ENCODE data around the gene CLIC1.

CLIC1 gene

DNA sequence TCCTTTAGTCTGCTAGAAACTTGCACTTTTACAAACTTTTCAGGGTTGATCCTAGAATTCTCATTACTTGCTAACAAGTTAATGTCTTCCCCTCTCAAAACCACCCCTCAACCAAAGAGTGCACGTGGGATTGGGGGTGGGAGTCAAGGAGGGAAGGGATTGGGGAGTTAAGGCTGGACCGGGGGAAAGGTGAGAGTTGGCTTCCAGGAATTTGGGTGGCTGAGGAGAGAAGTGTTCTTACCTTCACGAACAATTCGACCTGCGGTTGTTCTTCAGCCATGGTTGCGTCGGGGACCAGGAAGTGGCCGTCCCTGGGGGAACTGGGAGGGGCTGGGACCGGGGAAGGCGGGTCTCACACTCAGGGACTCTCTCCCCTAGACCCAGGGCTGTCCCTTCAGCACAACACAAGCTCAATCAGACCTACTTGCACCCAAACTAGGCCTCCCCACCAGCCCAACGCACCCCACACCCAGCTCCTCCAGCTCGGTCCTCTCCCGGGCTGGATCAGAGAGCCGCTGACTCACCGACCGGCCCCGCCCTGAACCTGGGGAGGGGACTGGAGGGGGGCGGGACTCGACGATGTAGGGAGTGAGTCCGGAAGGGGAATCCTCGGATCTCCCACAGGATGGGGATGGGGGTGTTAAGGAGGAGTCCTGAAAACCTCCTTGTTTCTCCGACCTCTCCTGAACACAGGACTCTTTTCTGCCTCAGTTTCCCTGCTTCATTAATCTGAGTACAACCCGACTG lies at the start of gene CLIC1:
Gene CLIC1 (minus strand): TSS at position 510 of the 747 bp plus-strand sequence. CDS start 230 bp downstream, at position 280.
- DNase-seq (ENCODE audit: low read depth) = peak; percentile 68

DNA sequence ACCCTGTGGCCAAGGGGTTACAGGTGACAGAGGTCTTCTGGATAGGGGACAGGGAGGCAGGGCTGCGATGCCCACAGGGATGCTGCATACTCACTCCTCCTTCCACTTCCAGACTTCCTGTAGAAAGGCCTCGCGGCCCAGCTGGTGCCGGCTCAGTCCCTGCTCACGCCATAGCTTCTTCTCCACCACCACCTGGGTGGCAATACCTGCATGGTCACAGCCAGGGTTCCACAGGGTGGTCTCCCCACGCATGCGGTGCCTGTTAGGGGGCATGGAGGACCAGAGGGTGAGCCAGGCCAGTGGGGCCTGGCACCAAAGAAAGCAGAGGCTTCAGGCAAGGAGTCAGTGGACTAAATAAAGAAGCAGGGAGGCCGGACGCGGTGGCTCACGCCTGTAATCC lies 49.1 kb upstream of the CLIC1 start:
- no peak for DNase-seq (ENCODE audit: low read depth)

DNA sequence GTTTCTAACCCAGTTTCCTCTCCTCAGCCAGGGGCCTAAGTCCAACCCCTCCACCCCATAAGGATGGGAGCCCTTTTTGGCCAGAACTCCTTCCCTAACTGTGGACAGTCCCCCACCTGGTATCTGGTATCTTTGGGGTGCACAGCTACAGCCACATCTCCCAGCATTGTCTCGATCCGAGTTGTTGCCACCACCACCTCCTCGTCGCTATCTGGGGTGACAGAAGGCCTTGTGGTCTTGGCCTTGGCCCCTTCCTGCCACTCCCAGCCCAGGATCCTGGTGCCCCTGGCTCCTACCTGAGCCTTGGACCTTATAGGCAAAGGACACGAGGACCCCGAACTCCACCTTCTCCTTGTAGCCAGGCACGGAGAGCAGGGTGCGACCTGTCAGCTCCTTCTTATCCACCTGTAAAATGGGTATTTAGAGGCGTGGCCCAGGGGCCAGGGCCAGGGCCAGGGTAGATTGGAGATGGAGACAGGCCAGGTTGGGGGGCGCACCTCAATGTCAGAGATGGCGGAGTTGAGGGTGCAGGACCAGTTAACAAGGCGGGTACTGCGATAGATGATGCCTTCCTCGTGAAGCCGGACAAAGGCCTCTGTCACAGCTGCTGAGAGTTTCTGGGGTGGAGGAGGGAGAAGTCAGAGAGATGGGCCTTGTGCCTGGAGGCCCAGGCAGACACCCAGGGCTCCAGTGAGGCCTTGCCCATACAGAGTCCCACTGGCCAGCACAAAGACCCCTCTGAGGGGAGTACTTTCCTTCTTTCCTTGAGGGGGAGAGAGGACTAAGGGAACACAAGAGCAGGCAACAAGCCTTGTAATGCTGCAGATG lies 48.0 kb upstream of the CLIC1 start:
- DNase-seq (ENCODE audit: low read depth) = no peak

DNA sequence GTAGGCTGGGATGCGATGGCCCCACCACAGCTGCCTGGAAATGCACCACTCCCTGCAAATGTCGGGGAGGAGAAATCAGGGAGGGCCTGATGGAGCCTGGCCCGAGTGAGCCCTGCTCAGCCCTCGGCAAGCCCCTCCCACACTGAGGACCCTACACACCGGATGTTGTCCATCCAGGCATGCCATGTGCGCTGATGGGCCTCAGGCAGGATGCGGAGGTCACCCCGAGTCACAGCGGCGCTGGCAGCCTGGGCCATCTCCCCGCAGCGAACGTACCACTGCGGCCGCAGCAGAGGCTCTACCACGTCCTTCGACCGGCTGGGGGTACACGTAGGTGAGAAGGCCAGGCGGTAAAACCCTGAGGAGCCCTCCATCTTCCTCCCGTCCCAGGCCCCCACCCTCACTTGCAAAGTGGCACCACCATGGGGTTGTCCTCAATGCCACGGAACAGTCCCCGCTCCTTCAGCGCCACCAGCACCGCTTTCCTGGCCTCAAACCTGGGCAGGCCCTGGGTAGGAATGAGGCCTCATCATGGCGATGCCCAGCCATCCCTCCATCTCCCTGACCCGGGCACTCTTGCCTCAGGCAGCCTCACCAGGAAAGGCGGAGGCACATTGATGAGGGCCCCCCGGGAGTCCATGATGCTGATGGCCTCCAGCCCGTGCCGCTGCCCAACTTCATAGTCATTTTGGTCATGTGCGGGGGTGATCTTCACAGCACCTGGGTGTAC lies 46.0 kb upstream of the CLIC1 start:
- no peak for DNase-seq (ENCODE audit: low read depth)

DNA sequence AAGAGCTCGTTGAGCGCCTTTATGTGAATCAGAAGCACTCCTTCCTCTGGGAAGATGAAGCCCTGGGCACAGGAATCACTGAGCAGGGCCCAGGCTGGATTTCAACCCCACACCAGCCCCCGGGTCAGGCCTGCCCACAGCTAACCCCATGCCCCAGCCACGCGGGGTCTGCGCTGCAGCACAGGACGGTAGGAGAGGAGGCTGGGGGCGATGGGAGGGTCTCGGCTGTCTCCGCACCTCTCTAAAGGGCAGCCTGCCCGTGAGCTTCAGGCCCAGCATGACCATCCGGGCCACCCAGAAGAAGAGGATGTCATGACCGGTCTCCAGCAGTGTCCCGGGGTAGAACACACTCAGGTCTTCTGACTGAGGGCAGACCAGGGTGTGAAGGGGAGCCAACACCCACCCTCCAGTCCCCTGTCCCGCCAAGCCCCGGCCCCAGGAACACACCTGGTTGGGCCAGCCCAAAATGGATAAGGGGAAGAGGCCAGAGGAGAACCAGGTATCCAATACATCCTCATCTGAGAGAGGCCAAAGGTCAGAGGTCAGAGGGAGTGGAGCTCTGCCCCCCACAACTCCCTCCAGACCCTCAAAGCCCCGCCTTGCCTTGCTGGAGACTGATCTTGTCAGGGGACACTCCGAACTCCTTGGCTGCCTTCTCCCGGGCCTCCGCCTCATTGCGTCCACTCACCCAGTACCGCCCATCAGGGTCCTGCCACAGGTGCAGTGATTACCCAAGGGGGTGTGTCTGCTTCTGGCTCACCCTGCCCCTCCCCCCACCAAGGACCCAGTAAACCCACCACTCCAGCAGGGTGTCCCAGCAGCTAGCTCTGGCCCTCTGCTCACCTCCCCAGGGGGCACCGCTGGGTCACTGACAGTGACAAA lies 45.2 kb upstream of the CLIC1 start:
- DNase-seq (ENCODE audit: low read depth) = no peak

DNA sequence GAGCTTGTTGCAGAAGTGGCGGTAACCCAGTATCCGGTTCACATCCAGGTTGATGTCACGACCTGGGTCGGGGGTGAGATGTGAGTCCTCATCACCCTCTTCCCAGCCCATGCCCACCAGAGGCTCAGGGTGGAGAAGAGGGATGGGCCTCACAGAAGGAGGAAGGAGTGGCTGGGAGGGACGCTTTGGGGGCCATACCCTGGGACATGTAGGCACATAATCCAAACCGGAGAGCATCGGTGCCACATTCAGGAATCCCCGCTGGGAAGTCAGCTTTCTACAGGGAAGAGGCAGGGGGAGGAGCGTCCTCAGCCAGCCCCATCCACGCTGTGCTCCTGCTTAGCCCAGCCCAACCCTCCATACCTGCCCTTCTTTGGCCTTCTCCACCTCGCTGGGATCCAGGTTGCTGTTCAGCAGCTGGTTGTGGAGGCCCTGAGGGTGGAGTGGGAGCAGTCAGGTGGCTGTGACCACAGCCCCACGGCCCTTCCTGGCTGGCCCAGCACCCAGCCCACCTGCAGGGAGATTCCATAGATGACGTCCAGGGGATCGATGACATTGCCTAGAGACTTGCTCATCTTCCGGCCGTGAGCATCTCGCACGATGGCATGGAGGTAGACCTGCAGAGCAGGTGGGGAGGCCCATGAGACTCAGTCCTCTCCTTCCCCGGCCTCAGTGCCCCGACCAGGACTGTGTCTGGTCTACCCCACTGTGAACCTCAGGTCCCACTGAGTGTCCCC lies 44.3 kb upstream of the CLIC1 start:
- DNase-seq (ENCODE audit: low read depth) = no peak

DNA sequence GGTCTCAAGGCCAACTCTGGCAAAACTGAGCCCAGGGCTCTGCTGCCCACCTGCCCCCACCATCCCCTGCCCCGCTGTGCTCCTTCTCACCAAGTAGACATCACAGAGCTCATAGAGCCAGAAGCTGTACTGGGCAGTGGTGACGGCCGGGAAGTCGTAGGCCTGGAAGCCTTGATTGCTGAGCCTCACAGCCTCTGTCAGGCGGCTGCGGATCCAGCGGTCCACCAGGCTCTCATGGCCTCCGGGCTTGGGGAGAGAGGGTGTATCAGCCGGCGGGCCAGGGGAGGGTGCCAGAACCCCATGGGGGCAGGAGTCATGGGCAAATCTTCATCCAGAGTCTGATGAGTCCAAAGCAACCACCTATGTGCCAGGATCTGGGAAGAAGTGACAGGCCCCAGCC lies 43.6 kb upstream of the CLIC1 start:
- no peak for DNase-seq (ENCODE audit: low read depth)

DNA sequence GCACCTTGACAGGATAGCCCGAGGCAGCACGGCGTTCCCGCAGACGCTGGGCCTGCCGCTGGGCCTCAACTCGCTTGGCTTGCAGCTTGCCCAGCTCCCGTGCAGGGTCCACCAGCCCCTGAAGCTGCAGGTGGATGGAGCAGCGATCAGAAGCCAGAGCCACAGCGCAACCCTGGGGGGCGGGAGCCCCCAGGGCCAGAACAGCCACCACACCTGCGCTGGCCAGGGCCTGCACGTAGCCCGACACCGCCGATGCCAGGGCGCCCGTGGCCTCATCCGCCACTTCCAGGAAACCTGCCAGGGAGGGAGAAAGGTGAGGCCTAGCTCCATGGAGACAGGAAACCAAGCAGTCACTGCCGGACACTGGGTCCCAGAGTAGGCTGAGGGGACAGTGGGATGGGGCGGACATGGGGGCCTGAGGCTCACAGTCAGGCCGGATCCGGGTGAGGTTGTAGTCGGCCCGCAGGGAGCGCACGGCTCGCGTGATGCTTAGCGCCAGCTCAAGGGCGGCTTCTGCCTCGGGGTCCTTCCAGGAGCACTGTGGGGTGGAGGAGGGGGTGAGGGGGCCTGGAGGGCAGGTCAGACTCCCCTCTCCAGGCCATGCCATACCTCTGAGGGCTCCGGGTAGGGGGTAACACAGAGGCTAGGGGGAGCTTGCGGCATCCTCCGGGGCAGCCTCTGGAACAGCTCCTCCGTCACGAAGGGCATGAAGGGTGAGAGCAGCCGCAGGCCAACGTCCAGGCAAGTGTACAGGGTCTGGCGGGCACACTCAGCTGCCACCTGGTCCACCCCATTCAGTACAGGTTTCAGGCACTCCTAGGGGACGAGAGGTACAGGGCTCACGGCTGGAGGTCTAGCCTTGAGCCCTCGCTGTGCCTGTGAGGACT lies 42.9 kb upstream of the CLIC1 start:
- no peak for DNase-seq (ENCODE audit: low read depth)

DNA sequence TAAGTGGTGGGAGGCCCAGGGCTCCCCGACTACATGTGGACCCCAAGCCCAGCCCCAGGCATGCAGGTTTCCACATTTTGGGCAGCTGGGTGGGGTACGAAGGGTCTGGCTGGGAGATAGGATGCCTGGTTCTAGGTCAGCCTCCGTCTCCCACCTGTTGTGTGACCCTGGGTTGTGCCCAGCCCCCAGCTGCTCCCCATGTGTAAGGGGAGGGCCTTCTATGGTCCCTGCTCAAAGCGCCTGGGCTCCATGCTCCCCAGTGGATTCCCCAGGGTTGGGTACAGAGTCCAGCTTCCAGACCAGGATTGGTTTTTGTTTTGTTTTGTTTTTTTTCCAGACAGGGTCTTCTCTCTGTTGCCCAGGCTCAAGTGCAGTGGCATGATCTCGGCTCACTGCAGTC lies 41.9 kb upstream of the CLIC1 start:
- no peak for DNase-seq (ENCODE audit: low read depth)

DNA sequence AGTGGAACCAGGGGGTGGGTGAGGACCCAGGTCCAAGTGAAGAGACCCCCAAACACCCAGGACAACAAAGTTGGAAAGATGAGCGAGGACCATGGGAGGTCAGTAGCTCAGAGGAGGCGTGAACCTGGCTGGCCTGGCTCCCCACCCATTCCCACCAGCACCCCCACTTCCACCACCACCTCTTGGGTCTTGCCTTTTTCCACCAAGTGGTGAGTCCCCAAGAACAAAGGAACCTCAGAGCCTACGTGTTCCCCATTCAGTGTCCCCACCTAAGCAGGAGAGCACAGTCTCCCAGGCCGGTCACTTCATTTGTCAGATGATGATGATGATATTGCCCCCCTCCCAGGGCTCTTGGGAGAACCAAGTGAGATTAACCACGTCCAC lies 41.3 kb upstream of the CLIC1 start:
- DNase-seq (ENCODE audit: low read depth) = no peak

DNA sequence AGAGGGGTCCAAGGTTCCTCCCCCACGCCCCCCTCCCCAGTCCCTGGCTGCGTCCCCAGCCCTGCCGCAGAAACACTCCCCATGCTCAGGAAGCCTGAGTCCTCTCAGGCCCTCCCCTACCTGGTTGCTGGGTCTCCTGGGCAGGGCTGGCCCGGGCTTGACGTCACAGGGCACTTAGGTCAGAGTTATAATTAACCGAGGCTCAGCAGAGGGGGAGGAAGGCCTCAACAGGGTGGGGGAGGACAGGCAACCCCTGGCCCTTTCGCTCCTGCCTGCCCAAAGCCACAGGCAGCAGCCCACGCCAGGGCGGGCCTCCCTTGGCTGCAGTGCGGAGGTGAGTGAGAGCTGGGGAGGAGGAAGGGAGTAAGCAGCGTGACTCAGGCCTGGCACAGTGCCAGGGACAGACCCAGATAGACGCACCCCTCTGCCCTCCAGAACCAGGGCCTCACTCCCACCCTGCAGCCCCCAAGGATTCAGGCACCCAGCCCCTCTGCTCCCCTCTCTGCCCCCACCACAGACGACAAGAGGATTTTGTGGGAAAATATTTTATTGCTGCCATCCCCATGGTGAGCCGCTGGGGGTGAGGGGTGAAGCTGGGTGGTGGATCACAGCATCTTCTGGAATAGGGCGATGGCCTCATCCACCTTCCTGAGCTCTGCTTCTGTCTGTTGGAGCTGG lies 40.8 kb upstream of the CLIC1 start, which contains the start of gene VWA7:
Gene VWA7 (minus strand): TSS at position 340 of the 678 bp plus-strand sequence. CDS start 549 bp downstream, outside the sequence.
- DNase-seq (ENCODE audit: low read depth) = no peak

DNA sequence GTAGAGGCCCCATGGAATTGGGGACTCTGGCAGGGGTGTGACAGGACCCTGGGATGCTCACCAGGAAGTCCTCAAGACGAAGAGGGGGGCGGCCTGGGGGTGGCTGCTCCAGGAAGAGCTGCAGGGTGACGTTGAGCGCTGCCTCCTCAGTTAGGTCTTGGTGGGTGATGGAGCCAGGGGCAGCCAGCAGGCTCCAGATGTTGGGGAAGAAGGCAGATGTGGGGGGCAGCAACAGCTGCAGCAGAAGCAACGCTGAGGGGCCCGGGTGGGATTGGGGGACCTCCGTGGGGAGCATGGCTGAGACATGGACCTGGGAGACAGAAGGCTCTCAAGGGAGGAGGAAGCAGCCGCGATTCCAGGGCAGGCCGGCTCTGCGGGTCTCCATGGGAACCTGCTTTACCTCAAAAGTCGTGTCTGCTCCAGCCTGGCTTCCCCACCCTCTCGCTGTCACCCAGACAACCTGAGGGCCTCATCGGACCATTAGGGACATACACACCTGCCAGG lies 40.2 kb upstream of the CLIC1 start:
- no peak for DNase-seq (ENCODE audit: low read depth)

DNA sequence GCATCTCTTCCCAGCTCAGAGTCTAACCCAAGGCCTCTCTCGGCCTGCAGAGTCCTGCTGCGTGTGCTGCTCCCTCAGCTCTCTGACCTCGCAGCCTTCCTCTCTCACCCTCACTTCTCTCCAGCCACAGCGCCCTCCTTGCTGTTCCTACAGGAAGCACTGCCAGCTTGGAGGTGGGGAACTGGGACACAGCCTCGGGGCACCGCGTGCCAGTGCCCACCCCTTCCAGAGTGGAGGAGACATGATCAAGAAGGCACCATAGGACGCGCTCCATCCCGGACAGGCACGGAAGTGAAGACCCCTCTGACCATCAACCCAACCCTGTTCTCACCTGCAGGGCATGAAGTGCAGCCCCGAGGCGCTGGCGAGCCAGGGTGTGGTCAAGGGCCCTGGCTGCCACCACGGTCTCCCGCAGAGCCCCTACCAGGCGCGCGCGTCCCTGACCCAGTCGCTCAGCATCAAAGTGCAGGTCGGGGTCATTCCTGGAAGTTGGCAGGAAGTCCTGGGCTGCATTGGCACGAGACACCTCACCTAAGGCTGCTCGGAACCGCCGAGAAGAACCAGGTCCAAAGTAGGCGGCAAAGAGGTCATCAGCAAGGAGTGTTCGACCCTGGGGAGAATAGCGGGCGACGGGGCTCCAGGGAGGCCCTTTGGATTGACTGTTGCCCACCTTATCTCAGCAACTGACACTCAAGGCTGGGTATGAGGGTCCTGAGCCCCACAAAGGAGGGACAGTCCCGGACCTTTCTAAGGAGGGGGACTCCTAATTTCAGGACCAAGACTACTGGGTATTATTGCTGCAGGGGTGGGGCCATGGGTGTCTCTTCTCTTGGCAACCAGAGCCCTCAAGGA lies 39.5 kb upstream of the CLIC1 start:
- DNase-seq (ENCODE audit: low read depth) = no peak

DNA sequence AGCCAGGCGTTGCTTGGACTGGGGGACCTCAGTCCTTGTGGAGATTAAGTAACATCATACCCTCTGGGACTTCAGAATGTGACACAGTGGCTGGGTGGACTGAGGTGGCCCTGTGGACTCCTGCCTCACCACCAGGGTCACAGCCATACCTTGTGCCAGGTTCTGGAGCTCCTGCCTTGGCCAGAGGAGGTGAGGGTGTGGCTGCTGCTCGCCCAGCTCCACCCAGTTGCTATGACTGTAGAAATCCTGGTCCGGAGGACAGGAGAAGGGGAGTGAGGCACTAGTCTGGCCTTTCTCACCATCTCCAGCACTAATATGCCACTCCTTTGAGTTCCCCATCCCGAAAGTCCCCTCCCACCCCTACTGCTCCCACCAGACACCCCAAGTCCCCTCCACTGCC lies 38.9 kb upstream of the CLIC1 start:
- DNase-seq (ENCODE audit: low read depth) = no peak

DNA sequence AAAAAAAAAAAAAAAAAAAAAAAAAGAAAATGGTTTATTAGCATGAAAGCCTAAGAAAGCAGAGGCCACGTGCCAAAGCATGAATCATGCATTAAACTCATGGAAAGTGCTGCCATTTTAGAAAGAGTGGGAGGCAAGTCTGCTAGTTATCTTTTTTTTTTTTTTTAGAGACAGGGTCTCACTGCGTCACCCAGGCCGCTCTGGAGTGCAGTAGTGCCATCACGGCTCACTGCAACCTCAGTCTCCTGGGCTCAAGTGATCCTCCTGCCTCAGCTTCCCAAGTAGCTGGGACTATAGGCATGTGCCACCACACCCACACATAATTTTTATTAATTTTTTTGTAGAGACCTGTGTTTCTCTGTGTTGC lies 35.6 kb upstream of the CLIC1 start:
- DNase-seq (ENCODE audit: low read depth) = no peak

DNA sequence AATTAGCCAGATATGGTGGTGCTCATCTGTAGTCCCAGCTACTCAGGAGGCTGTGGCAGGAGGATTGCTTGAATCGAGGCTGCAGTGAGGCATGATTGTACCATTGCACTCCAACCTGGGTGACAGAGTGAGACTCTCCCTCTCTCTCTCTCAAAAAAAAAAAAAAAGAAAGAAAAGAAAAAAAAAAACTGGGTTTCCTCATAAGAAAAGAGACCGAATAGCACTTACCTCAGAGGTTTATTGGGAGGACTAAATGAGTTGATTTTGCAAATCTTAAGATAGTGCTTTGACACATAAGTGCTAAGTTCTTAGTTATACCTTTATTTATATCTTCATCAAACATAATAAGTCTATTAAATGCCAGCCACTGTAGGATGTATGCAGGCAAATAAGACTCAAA lies 34.5 kb upstream of the CLIC1 start:
- DNase-seq (ENCODE audit: low read depth) = no peak

DNA sequence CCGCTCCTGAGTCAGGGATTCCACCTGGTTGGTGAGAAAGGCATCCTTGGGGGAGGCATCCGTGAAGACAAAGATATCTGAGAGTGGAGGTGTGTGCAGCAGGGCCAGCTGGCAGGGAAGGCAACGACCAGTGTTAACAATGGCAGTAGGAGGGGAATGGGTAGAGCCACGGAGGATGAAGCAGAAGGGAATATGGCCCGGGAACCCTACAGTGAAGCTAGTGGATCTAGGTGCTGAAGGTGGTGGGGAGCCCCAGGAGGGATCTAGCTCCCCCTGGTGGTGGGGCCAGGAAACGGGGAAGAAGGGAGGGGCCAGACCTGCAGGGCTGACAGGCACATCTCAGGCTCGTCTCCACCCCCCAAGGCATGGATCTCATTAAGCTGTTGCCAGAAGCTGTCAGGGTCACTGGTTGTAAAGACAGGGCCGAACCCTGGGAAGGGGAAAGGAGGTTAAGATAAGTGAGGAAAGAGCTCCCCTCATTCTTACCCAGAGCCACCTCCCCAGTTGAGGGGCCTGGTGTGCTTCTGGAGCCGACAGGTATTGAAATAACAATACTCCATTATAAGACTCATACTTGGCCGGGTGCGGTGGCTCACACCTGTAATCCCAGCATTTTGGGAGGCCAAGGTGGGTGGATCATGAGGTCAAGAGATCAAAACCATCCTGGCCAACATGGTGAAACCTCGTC lies 33.5 kb upstream of the CLIC1 start:
- DNase-seq (ENCODE audit: low read depth) = no peak

Data from HS-27A (cell line).